Measurements from ENCODE around the gene CCDC40. TPM values are rescaled to one million over a fixed set of nuclear protein-coding genes. Genes with fewer than 3 reads are reported as not detected.

The CCDC40 gene
- total and polyA plus RNA-seq, 10 of the 15 experiments (the other 5 are each of a cell fraction or from before 2014, with no cell fraction given) = 0.06 to 0.10 TPM; not detected in 8

DNA sequence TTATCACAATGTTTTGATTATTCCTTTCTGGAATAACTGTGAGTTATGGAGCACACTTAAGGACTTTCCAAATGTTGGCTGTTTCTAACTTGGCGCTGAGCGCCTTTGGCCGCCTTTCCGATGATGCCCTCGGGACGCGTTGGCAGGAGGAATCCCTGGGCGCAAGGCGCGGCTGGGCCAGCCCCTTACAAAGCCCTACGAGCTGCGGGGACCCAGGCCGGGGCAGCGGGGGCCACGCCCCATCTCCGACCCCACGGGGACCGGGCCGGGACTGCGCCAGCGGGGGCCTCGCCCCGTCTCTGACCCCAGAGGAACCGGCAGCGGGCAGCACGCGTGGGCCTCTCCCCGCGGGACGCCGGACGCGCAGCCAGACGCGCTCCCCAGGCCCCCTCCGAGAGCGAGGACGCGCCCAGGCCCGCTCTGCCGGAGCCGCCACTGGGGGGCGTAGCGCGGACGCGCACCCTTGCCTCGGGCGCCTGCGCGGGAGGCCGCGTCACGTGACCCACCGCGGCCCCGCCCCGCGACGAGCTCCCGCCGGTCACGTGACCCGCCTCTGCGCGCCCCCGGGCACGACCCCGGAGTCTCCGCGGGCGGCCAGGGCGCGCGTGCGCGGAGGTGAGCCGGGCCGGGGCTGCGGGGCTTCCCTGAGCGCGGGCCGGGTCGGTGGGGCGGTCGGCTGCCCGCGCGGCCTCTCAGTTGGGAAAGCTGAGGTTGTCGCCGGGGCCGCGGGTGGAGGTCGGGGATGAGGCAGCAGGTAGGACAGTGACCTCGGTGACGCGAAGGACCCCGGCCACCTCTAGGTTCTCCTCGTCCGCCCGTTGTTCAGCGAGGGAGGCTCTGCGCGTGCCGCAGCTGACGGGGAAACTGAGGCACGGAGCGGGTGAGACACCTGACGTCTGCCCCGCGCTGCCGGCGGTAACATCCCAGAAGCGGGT lies 64.8 kb downstream of the CCDC40 start, which contains the start of gene GAA (continued):
- TF ChIP-seq, protein P1, sequence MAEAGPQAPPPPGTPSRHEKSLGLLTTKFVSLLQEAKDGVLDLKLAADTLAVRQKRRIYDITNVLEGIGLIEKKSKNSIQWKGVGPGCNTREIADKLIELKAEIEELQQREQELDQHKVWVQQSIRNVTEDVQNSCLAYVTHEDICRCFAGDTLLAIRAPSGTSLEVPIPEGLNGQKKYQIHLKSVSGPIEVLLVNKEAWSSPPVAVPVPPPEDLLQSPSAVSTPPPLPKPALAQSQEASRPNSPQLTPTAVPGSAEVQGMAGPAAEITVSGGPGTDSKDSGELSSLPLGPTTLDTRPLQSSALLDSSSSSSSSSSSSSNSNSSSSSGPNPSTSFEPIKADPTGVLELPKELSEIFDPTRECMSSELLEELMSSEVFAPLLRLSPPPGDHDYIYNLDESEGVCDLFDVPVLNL (IDR thresholded peaks at IDR 0.05; ENCODE audit: low read depth, low read length) = no peak
- TF ChIP-seq RCOR1 (conservative IDR thresholded peaks at IDR 0.05; ENCODE audit: low read depth, low read length) = no peak
- TF ChIP-seq RFX5 (IDR thresholded peaks at IDR 0.05; ENCODE audit: low read depth, low read length) = no peak
- no peak for TF ChIP-seq ETV6 (conservative IDR thresholded peaks at IDR 0.05 in 1 of 2, IDR thresholded peaks at IDR 0.05 in 1 of 2; ENCODE audit: borderline replicate concordance in 1 of 2, low read depth in 1 of 2)
- no peak for TF ChIP-seq SIN3A (IDR thresholded peaks at IDR 0.05; ENCODE audit: low read depth, low read length)
- TF ChIP-seq, protein P2, sequence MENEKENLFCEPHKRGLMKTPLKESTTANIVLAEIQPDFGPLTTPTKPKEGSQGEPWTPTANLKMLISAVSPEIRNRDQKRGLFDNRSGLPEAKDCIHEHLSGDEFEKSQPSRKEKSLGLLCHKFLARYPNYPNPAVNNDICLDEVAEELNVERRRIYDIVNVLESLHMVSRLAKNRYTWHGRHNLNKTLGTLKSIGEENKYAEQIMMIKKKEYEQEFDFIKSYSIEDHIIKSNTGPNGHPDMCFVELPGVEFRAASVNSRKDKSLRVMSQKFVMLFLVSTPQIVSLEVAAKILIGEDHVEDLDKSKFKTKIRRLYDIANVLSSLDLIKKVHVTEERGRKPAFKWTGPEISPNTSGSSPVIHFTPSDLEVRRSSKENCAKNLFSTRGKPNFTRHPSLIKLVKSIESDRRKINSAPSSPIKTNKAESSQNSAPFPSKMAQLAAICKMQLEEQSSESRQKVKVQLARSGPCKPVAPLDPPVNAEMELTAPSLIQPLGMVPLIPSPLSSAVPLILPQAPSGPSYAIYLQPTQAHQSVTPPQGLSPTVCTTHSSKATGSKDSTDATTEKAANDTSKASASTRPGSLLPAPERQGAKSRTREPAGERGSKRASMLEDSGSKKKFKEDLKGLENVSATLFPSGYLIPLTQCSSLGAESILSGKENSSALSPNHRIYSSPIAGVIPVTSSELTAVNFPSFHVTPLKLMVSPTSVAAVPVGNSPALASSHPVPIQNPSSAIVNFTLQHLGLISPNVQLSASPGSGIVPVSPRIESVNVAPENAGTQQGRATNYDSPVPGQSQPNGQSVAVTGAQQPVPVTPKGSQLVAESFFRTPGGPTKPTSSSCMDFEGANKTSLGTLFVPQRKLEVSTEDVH (IDR thresholded peaks at IDR 0.05; ENCODE audit: low read depth, partially characterized antibody) = no peak
- peak; percentile 73; the same call in 1 of the 2 replicates for TF ChIP-seq RAD51 (IDR thresholded peaks at IDR 0.05)
- peak; percentile 93 for TF ChIP-seq IKZF1 (conservative IDR thresholded peaks at IDR 0.05)
- TF ChIP-seq ZBED1 (IDR thresholded peaks at IDR 0.05; ENCODE audit: borderline replicate concordance) = no peak
- TF ChIP-seq ASH2L (IDR thresholded peaks at IDR 0.05; ENCODE audit: borderline replicate concordance, low read depth) = no peak
- TF ChIP-seq, protein P3, sequence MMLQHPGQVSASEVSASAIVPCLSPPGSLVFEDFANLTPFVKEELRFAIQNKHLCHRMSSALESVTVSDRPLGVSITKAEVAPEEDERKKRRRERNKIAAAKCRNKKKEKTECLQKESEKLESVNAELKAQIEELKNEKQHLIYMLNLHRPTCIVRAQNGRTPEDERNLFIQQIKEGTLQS (IDR thresholded peaks at IDR 0.05; ENCODE audit: borderline replicate concordance, extremely low read depth, low read depth, low read length) = peak; percentile 98
- TF ChIP-seq SPI1 (IDR thresholded peaks at IDR 0.05; ENCODE audit: borderline replicate concordance, insufficient read depth, low read depth, low read length) = no peak
- TF ChIP-seq SREBF1 (IDR thresholded peaks at IDR 0.05; ENCODE audit: low read length) = no peak
- no peak for TF ChIP-seq FOXK2 (IDR thresholded peaks at IDR 0.05)
- TF ChIP-seq JUNB (IDR thresholded peaks at IDR 0.05) = no peak
- TF ChIP-seq CREB1 (IDR thresholded peaks at IDR 0.05; ENCODE audit: low read depth) = no peak; the same call in 1 of the 2 replicates
- peak; percentile 22 for TF ChIP-seq SP1 (IDR thresholded peaks at IDR 0.05; ENCODE audit: low read depth, low read length)
- TF ChIP-seq, protein P4, sequence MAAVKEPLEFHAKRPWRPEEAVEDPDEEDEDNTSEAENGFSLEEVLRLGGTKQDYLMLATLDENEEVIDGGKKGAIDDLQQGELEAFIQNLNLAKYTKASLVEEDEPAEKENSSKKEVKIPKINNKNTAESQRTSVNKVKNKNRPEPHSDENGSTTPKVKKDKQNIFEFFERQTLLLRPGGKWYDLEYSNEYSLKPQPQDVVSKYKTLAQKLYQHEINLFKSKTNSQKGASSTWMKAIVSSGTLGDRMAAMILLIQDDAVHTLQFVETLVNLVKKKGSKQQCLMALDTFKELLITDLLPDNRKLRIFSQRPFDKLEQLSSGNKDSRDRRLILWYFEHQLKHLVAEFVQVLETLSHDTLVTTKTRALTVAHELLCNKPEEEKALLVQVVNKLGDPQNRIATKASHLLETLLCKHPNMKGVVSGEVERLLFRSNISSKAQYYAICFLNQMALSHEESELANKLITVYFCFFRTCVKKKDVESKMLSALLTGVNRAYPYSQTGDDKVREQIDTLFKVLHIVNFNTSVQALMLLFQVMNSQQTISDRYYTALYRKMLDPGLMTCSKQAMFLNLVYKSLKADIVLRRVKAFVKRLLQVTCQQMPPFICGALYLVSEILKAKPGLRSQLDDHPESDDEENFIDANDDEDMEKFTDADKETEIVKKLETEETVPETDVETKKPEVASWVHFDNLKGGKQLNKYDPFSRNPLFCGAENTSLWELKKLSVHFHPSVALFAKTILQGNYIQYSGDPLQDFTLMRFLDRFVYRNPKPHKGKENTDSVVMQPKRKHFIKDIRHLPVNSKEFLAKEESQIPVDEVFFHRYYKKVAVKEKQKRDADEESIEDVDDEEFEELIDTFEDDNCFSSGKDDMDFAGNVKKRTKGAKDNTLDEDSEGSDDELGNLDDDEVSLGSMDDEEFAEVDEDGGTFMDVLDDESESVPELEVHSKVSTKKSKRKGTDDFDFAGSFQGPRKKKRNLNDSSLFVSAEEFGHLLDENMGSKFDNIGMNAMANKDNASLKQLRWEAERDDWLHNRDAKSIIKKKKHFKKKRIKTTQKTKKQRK (IDR thresholded peaks at IDR 0.05; ENCODE audit: low read depth, low read length) = no peak
